Fibroblast of skin of scalp (primary cell): Measurements from ENCODE around the gene NKX3-2. TPM values are rescaled to one million over a fixed set of nuclear protein-coding genes. Genes with fewer than 3 reads are reported as not detected.
"Not testable (repeated sequence)": the region's sequence is repeated elsewhere in the genome, so short reads cannot be mapped to it uniquely, and the experiment has no call there.

ENCODE experiments used
- DNase-seq: peaks from one replicate; pipeline ENCODE4 v3.0.0-alpha.2; 2013
- polyA plus RNA-seq, 2 experiments: library from polyadenylated mRNA; unstranded; fragments of 120-200 nt; gene quantifications; one replicate each; pipeline ENCODE4 v1.2.1, GENCODE V29; 2013; ENCODE audit not compliant: insufficient read length in 2 of 2

NKX3-2 gene
- polyA plus RNA-seq (2013, experiment 1 of 2; ENCODE audit: insufficient read length): not detected
- polyA plus RNA-seq (2013, experiment 2 of 2; ENCODE audit: insufficient read length): not detected

- DNase-seq: no peak
Measured at GRCh38 chr4:13543839-13544605, at the start of gene NKX3-2. Gene NKX3-2, minus strand, starts transcription at chr4:13544508. Its CDS starts 94 bp downstream, at chr4:13544414.

DNA sequence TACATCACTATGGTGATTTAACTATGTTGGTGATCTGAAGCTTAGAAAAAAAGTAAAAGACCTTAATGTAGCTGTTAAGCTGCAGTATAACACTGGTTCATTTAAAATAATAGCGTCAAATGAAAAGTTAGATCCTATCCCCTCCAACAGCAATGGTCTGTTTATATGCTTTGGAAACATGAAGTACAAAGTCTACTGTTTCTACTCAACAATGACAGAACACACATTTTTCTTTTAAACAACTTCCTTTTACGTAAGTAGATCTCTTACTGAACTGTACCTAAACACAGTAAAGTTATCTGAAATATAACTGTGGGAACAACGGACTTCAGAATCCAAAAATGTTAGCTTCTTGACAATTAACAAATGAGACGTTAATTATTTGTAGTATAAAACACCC, 47.9 kb upstream of the NKX3-2 start:
- DNase-seq: no peak

DNA sequence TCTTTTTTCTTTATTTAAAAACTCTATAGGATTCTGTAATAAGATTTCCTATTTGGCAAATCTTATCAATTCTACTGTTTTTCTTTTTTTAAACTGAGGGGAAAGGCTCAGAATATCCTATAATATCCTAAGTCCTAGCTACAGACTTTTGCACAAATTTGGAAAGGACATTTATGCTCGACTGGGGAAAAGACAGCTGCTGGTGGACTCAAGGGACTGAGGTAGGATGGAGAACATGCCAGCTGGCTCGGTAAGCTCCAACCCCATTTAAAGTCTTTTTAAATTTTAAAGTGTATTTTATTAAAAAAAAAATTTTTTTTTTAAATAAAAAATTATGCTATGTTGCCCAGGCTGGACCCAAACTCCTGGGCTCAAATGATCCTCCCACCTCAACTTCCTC, 46.5 kb upstream of the NKX3-2 start:
- no peak for DNase-seq

GRCh38 chr4:13588954-13589353, 44.6 kb upstream of the NKX3-2 start:
- DNase-seq: no peak

DNA sequence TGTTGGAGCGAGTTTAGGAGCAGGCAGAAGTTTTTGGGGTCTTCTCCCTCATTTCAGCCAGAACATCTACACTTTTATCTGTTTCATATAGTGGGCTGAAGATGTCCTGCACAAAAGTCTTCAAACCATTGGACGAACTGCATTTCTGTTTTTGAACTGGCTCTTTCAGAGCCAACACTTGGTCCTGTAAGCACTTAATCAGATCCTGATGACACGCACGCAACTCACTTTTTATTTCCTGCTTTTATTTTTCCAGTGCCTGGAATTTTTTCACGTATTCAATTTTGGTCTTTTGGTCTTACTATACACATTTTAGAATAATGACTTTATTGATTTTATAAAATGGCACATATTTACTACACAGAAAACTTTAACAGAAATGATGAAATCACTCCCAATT, 40.2 kb upstream of the NKX3-2 start:
- no peak for DNase-seq

DNA sequence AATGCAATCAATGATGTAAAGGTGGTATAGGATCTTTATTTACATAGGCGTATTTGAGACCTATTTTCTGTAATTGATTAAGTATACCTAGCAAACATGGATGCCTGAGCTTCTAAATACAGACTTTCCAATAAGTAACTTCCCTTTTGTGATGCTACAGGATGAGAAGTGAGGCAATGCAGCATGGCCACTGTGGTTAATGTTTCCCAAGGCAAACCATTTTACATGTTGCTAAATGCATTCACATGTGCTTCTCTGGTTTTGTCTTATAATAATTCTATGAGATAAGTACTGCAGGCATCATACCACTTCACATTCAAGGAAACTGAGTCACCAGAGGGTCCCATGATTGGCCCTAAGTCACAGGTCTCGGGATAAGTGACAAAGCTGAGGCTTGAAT, 35.7 kb upstream of the NKX3-2 start:
- no peak for DNase-seq

- no peak for DNase-seq
Measured at GRCh38 chr4:13577660-13578059, 33.4 kb upstream of the NKX3-2 start.

- DNase-seq: no peak
Measured at GRCh38 chr4:13570916-13571315, 26.6 kb upstream of the NKX3-2 start.

- DNase-seq: no peak
Measured at GRCh38 chr4:13567125-13567524, 22.8 kb upstream of the NKX3-2 start.

- DNase-seq: no peak
Measured at GRCh38 chr4:13562876-13563275, 18.6 kb upstream of the NKX3-2 start.

GRCh38 chr4:13561673-13562072, 17.4 kb upstream of the NKX3-2 start:
- DNase-seq: no peak

- DNase-seq: not testable (repeated sequence)
Measured at GRCh38 chr4:13560111-13560510, 15.8 kb upstream of the NKX3-2 start.

GRCh38 chr4:13559413-13559812, 15.1 kb upstream of the NKX3-2 start:
- peak; percentile 64 for DNase-seq

GRCh38 chr4:13558881-13559280, 14.6 kb upstream of the NKX3-2 start:
- no peak for DNase-seq

DNA sequence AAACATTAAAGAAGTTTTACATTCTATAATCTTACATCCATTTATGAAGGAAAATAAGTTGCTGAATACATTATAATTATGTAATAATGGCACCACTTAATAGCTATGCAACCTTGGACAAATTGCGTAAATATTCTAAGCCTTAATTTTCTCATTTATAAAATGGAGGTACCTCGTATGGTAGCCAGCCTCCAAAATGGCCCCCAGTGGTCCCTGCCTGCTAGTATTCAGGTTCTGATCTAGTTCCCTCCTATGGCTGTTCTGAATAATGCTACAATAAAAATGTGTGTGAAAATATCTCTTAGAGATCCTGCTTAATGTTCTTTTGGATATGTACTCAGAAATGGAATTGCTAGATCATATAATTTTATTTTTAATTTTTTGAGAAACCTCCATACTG, 11.0 kb upstream of the NKX3-2 start:
- DNase-seq: no peak

DNA sequence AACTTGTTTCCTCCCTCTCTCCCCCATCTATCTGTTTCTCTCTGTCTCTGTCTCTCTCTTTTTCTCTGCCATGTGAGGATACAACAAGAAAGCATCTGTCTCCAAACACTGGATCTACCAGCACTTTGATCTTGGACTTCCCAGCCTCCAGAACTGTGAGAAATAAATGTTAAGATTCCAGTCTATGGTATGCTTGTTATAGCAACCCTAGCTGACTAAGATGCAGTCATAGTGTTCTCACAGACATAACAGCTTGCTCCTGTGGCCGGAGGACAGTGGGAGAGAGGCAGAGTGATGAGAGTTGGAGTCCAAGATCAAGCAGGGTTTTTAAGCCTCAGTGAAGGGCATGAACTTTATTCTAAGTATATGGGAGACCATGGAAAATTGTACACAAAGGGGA, 8.8 kb upstream of the NKX3-2 start:
- no peak for DNase-seq

- DNase-seq: peak; percentile 74
Measured at GRCh38 chr4:13548984-13549546, 4.8 kb upstream of the NKX3-2 start.

GRCh38 chr4:13548059-13548983, 4.0 kb upstream of the NKX3-2 start:
- no peak for DNase-seq

DNA sequence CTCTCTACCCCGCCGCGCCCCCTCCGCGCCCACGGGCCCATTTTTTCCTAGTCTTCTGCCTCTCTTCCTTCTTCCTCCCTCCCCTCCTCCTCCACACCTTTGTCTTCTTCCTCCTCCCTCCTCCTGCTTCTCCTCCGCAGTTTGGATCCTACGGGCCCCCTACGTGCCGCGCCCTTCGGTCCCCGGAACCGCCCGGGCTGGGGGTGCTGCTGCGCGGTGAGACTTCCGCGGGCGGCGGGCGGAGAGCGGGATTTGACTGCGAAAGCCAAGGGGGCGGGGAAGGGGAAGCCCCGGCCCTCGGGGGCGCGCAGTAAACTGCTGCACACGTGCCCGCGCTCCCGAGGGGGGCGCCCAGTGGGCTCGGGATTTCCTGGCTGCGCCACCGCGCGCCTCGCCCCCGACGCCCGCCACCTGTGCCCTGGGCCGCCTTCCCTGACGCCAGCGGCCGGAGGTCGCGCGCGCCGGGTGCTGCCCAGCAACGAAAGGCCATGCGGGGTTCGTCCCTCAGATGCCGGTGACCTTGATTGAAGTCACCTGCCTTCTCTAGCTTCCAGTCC, 3.3 kb upstream of the NKX3-2 start:
- DNase-seq: no peak

DNA sequence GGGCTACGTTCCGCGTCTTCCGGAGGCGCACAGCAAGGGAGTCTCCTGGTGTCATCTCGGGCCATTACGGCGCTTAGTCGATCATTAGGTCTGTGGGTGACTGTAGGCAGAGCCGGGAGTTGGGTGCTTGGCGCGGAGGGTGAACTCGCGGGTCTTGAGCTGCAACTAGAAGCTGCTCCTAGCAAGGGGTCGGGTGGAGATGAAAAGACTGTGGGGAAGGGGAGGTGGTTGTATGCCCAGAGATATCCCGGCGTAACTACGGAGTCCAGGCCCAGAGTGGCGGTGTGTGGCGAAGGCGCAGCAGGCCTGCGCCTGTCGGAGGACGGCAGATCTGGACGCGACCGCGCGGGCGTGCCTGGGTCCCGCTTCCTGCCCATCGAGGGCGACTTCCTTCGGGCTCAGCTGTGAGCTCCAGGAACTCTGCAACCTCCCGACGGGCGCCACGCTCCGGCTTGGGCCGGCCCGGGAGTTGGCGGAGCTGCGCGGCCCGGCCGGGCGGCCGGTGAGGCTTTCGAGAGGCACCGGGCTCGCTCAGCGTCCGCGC, 2.7 kb upstream of the NKX3-2 start:
- DNase-seq: no peak

DNA sequence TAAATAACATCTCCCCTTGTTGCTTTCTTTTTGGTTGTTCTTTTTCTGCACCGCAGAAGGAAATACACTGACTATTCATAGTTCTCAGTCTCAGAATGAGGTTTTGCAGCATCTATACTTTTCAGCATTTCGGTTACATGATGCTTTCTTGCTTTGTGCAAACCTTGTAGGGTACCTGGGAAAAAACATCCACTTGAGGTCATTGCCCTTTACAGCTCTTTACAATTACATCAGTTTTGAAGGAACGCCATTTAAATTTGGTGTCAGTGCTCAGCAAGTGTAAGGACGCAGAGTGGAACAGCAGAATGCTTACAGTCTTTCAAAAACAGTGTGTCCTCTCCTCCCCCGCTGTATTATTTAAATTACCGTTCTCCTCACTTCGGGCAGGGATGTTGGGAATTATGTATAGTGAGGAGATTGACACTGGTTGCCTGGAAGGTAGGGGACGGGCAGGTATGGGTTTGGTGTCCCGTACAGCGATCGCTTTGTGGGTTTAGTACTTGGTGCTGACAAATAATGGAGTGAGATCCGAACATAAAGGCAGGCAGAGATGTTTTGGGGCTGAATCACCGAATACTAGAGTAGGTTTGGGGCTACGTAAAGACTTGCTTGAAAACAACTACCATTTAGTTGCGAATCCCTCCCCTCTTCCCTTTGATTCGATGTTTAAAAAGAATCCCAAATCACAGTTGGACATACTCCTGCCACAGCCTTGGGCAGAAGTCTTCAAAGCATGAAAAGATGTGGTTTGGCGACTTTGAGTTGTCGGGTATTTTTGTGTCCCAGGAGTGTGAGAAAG, 2.0 kb upstream of the NKX3-2 start:
- DNase-seq: no peak

DNA sequence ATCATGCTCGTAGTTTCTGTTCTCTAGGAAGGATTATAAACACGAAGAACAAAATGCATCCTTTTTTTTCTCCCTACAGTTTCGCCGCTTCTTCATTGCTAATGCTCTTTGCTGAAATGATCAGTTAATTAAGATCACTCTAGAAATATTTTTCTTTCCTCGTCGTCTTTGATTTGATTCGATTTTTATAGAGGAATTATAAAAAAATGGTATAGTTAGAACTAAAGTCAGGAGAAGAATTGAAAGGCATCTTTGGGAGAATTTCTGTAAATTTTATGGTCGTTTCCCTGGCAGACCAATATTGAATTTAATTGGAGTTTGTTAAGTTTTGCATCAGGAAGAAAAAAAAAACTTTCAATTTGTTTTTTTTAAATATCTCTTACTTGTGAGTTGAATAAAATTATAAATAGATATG, 1.1 kb upstream of the NKX3-2 start:
- DNase-seq: no peak
